ENCODE results near the gene RFX4.

DNA sequence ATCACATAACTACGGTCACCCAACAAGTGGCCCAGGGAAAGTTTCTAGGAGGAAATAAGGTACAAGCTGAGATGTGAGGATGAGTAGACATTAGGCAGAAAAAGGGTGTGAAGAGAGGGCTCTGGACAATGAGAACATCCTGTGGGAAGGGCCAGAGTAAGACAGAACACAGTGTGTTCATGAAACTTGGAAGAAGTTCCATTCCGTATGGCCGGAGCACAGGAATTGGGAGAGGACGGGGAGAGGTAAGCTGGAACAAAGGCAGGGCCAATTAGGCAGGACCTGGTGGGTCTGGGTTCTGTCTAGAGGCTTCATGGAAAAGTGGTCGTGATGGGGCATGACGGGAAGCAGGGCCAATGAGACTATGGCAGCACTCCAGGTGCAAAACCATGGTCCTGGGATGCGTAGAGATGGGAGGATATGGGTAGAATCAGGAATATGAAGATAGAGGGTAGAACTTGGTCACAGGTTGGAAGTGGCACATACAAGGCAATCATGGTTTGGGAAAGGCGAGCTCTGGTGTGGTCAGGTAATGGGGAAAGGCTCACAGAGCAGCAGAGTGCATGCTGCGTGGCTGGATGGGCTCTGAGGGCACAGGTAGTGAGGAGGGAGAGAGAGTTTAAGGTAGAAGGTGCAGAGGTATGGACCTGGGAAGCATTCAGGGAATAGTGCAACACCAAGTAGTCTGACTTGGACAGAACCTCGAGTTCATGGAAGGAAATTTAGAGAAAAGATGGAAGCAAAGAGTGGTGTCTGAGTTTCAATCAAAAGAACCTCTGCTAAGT lies 93.0 kb downstream of the RFX4 start:
- TF ChIP-seq TRIM28 (IDR thresholded peaks at IDR 0.05): no peak
- no peak for TF ChIP-seq ZBTB7A (IDR thresholded peaks at IDR 0.05; ENCODE audit: borderline replicate concordance, control insufficient read depth, low read depth, low read length)
- TF ChIP-seq, protein P1, sequence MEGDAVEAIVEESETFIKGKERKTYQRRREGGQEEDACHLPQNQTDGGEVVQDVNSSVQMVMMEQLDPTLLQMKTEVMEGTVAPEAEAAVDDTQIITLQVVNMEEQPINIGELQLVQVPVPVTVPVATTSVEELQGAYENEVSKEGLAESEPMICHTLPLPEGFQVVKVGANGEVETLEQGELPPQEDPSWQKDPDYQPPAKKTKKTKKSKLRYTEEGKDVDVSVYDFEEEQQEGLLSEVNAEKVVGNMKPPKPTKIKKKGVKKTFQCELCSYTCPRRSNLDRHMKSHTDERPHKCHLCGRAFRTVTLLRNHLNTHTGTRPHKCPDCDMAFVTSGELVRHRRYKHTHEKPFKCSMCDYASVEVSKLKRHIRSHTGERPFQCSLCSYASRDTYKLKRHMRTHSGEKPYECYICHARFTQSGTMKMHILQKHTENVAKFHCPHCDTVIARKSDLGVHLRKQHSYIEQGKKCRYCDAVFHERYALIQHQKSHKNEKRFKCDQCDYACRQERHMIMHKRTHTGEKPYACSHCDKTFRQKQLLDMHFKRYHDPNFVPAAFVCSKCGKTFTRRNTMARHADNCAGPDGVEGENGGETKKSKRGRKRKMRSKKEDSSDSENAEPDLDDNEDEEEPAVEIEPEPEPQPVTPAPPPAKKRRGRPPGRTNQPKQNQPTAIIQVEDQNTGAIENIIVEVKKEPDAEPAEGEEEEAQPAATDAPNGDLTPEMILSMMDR (IDR thresholded peaks at IDR 0.05 in 2 of 3, conservative IDR thresholded peaks at IDR 0.05 in 1 of 3; ENCODE audit: insufficient read depth in 2 of 3, low read depth in 1 of 3, low read length in 3 of 3): no peak
- no peak for TF ChIP-seq LEF1 (IDR thresholded peaks at IDR 0.05)
- TF ChIP-seq, protein P2, sequence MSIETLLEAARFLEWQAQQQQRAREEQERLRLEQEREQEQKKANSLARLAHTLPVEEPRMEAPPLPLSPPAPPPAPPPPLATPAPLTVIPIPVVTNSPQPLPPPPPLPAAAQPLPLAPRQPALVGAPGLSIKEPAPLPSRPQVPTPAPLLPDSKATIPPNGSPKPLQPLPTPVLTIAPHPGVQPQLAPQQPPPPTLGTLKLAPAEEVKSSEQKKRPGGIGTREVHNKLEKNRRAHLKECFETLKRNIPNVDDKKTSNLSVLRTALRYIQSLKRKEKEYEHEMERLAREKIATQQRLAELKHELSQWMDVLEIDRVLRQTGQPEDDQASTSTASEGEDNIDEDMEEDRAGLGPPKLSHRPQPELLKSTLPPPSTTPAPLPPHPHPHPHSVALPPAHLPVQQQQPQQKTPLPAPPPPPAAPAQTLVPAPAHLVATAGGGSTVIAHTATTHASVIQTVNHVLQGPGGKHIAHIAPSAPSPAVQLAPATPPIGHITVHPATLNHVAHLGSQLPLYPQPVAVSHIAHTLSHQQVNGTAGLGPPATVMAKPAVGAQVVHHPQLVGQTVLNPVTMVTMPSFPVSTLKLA (conservative IDR thresholded peaks at IDR 0.05): no peak
- TF ChIP-seq GTF2B (IDR thresholded peaks at IDR 0.05; ENCODE audit: extremely low read depth, insufficient read length): no peak
- no peak for TF ChIP-seq ZNF232 (CRISPR knock-in tag; IDR thresholded peaks at IDR 0.05)
- TF ChIP-seq ZFP36 (IDR thresholded peaks at IDR 0.05; ENCODE audit: low read depth, low read length, partially characterized antibody): no peak
- no peak for TF ChIP-seq CHD4 (IDR thresholded peaks at IDR 0.05; ENCODE audit: insufficient read depth, insufficient replicate concordance, low read depth, low read length, poor library complexity, severe bottlenecking)
- no peak for TF ChIP-seq CHD1 (IDR thresholded peaks at IDR 0.05; ENCODE audit: low read length)
- TF ChIP-seq RBFOX2 (IDR thresholded peaks at IDR 0.05; ENCODE audit: low read depth, low read length): no peak
- no peak for TF ChIP-seq HIVEP1 (CRISPR knock-in tag; IDR thresholded peaks at IDR 0.05)
- TF ChIP-seq ATF3 (IDR thresholded peaks at IDR 0.05): no peak
- no peak for TF ChIP-seq ATF3 (CRISPR knock-in tag; conservative IDR thresholded peaks at IDR 0.05)
- no peak for TF ChIP-seq ELF1 (tag; IDR thresholded peaks at IDR 0.05)
